A673 (cell line): ENCODE measurements around the gene ENAH. TPM values are rescaled to one million over a fixed set of nuclear protein-coding genes. Genes with fewer than 3 reads are reported as not detected.

Experiments used
- BruUV-seq: library from RNA; stranded (reverse); fragments of 400-500 nt; replicated peaks from 2 replicates; lab custom pipeline; 2021; lab: Mats Ljungman, UMichigan
- CTCF ChIA-PET: fragments of 300-600 bp; sonication (Branson Sonifier 250); formaldehyde crosslinking; loops from one replicate; lab custom pipeline; 2022; ENCODE audit warnings: antibody characterized with exemption; lab: Charles Lee
- POLR2A ChIA-PET: fragments of 300-600 bp; sonication (Branson Sonifier 250); formaldehyde crosslinking; loops from one replicate; lab custom pipeline; 2022; ENCODE audit warnings: antibody characterized with exemption; ENCODE audit not compliant: low non-redundant PET; lab: Charles Lee
- DNase-seq: peaks from one replicate; pipeline ENCODE4 v3.0.0-alpha.2; 2015; ENCODE audit warnings: low spot score
- H3K27ac ChIP-seq: fragments of 200-600 bp; sonication (generic); 2 replicates; pipeline ENCODE4 v1.5.1; 2016; ENCODE audit warnings: mixed run types, low read depth, mild to moderate bottlenecking, mixed read lengths, antibody characterized with exemption, low read length; ENCODE audit not compliant: poor library complexity, severe bottlenecking
- H3K27me3 ChIP-seq: fragments of 200-600 bp; sonication (generic); replicated peaks from 2 replicates; pipeline ENCODE4 v1.6.1; 2017; ENCODE audit warnings: mixed run types, low read depth, mild to moderate bottlenecking, mixed read lengths, antibody characterized with exemption, low read length; ENCODE audit not compliant: insufficient read depth, poor library complexity
- H3K36me3 ChIP-seq: fragments of 200-600 bp; sonication (generic); 2 replicates; pipeline ENCODE4 v1.6.1; 2016; ENCODE audit warnings: mixed run types, mild to moderate bottlenecking, mixed read lengths, antibody characterized with exemption, low read length; ENCODE audit not compliant: insufficient read depth, poor library complexity, severe bottlenecking
- H3K4me1 ChIP-seq: fragments of 200-600 bp; sonication (generic); 2 replicates; pipeline ENCODE4 v1.6.1; 2017; ENCODE audit warnings: mixed run types, mild to moderate bottlenecking, mixed read lengths, antibody characterized with exemption, low read length; ENCODE audit not compliant: insufficient read depth, poor library complexity, severe bottlenecking
- H3K4me3 ChIP-seq: fragments of 200-600 bp; sonication (generic); 2 replicates; pipeline ENCODE4 v1.5.1; 2016; ENCODE audit warnings: low read depth, mixed run types, mild to moderate bottlenecking, mixed read lengths, low read length; ENCODE audit not compliant: poor library complexity, severe bottlenecking
- H3K9me3 ChIP-seq: fragments of 200-600 bp; sonication (generic); 2 replicates; pipeline ENCODE4 v1.6.1; 2016; ENCODE audit warnings: mixed run types, low read depth, mild to moderate bottlenecking, mixed read lengths, antibody characterized with exemption, low read length; ENCODE audit not compliant: poor library complexity, severe bottlenecking
- EZH2 ChIP-seq: fragments of 200-600 bp; sonication (generic); IDR thresholded peaks from 2 replicates; pipeline ENCODE4 v1.6.1; 2017; ENCODE audit warnings: borderline replicate concordance, low read depth, mild to moderate bottlenecking, mixed read lengths, antibody characterized with exemption, low read length; ENCODE audit not compliant: poor library complexity, severe bottlenecking
- intact Hi-C: fragments of 100-400 bp; cut with micrococcal nuclease; formaldehyde crosslinking; loops from one replicate; pipeline ENCODE4 v1.10.0; 2022; ENCODE audit not compliant: unreplicated experiment
- total RNA-seq: library from RNA; stranded (reverse); gene quantifications from 2 replicates; pipeline ENCODE4 v1.2.3, GENCODE V29; 2021
- TF ChIP-seq, protein P1 (sequence below): fragments of 300-800, 200-600 bp; sonication (generic); conservative IDR thresholded peaks from 2 replicates; pipeline ENCODE4 v1.5.1; 2017; ENCODE audit warnings: low read depth, mild to moderate bottlenecking, antibody characterized with exemption, low read length, moderate library complexity, mixed read lengths

The ENAH gene
- total RNA-seq, 1 experiment from 2014 or later: 186 TPM

DNA sequence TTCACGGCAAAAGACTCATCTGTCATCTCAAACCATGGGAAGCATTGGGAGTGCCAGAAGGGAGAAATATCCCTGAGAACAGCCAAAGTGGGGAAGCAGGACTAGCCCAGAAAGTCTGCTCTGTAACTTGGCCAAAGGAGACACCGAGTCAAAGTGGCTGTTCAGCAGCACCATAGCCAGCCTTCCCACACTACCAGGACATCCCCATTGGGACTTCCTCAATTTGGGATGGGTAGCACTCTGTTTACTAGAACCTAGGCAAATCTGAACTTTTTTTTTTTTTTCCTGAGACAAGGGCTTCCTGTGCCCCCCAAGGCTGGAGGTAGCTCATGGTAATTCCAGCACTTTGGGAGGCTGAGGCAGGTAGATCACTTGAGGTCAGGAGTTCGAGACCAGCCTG lies 93.0 kb downstream of the ENAH start:
- Histone ChIP-seq H3K27me3 (no peaks in the 10 kb centered on the region), H3K36me3 (peaks cover 16% of the 10 kb centered on the region), H3K4me3 (no peak overlapping the region), H3K27ac (no peak overlapping the region), H3K4me1 (peaks cover 4% of the 10 kb centered on the region), H3K9me3 (peaks cover 6% of the 10 kb centered on the region)
- DNase-seq: no peak
- intact Hi-C loops: loop anchor here (10.0 kb wide), 1 partner anchor 95 kb away; the partner anchor contains the start of gene ENAH
- no peak for TF ChIP-seq EZH2
- TF ChIP-seq, protein P1, sequence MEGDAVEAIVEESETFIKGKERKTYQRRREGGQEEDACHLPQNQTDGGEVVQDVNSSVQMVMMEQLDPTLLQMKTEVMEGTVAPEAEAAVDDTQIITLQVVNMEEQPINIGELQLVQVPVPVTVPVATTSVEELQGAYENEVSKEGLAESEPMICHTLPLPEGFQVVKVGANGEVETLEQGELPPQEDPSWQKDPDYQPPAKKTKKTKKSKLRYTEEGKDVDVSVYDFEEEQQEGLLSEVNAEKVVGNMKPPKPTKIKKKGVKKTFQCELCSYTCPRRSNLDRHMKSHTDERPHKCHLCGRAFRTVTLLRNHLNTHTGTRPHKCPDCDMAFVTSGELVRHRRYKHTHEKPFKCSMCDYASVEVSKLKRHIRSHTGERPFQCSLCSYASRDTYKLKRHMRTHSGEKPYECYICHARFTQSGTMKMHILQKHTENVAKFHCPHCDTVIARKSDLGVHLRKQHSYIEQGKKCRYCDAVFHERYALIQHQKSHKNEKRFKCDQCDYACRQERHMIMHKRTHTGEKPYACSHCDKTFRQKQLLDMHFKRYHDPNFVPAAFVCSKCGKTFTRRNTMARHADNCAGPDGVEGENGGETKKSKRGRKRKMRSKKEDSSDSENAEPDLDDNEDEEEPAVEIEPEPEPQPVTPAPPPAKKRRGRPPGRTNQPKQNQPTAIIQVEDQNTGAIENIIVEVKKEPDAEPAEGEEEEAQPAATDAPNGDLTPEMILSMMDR: no peak
- no TSS peak for BruUV-seq
- CTCF ChIA-PET: no interaction called here
- POLR2A ChIA-PET: no interaction called here

DNA sequence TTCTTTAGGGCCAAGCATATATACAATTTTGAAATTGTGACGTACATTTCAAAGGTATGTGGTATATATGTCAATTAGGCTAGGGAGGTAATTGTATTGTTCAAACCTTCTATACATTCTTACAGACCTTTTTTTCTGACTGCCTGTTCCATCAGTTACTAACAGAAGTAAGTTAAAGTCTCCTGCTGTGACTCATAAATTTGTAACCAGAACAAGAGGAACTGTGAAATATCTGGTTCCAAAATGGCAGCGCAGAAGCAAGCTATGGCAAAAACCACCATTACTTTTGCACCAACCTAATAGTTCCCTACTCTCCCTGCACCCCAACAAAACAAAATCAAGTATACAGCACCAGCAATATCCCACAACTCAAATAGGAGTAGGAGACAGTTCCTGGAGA lies 93.6 kb downstream of the ENAH start:
- H3K27me3 ChIP-seq: no peaks in the 10 kb centered on the region
- ChIA-PET POLR2A (no interaction called here), CTCF (no interaction called here)
- H3K4me1 ChIP-seq: peaks cover 4% of the 10 kb centered on the region
- H3K36me3 ChIP-seq: peaks cover 16% of the 10 kb centered on the region
- no peak overlapping the region for H3K4me3 ChIP-seq
- H3K27ac ChIP-seq: no peak overlapping the region
- TF ChIP-seq, protein P1: no peak
- TF ChIP-seq EZH2: no peak
- DNase-seq: no peak
- H3K9me3 ChIP-seq: peaks cover 6% of the 10 kb centered on the region
- intact Hi-C loops: loop anchor here (10.0 kb wide), 1 partner anchor 95 kb away; the partner anchor contains the start of gene ENAH
- BruUV-seq: no TSS peak

DNA sequence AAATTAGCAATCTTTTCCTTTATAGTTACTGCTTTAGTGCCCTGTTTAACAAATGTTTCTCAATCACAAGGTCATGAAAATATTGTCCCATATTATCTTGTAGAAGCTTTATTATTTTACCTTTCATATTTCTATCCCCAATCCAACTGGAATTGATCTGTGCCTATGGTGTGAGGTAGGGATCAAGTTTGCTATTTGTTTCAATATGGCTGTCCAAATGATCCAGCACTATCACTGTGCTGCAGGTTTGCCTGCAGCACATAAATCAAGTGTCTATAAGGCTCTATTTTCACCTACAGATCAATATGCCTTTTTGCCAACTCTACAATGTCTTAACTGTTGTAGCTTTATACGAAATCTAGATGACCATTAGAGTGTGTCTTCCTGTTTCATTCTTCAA lies 96.2 kb downstream of the ENAH start:
- Histone ChIP-seq H3K9me3 (peaks cover 6% of the 10 kb centered on the region), H3K4me1 (peaks cover 4% of the 10 kb centered on the region), H3K4me3 (no peak overlapping the region), H3K27me3 (no peaks in the 10 kb centered on the region), H3K36me3 (peaks cover 14% of the 10 kb centered on the region), H3K27ac (no peak overlapping the region)
- intact Hi-C loops: loop anchor here (10.0 kb wide), 1 partner anchor 98 kb away; the partner anchor contains the start of gene ENAH
- TF ChIP-seq, protein P1: no peak
- TF ChIP-seq EZH2: no peak
- ChIA-PET POLR2A (no interaction called here), CTCF (interaction anchor here (0.6 kb wide), 1 partner anchor 29 kb away, joined by 4 read pairs; no protein-coding TSS in a partner anchor)
- DNase-seq: no peak
- no TSS peak for BruUV-seq
